Neural progenitor cell (in vitro differentiated cells): Measurements from ENCODE around the gene SERP2.

Experiments
- EZH2phosphoT487 ChIP-seq: fragments of 200-600 bp; sonication (generic); IDR thresholded peaks from 2 replicates; pipeline ENCODE4 v1.6.1; 2017; ENCODE audit warnings: antibody characterized with exemption
- TF ChIP-seq, protein P1 (sequence below): fragments of 200-600 bp; sonication (generic); IDR thresholded peaks from 2 replicates; pipeline ENCODE4 v1.5.1; 2017; ENCODE audit warnings: antibody characterized with exemption, mild to moderate bottlenecking

DNA sequence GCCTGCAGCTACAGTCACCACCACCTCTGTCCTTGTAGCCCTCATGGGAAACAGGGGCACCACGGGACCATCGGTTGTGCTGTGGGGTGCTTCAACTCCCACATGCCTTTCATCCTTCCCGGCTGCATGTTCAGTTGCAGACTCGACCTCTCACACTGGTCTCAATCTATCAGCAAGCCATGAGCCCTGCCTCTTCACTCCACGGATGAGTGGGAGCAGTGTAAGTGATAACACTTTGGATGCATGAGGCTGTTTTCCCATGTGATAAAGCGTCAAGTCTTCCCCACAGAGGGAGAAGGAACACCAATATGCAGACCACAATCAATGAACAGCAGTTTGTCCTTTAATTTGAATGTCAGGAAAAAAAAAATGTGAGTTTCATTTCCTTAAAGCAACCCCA lies 12.2 kb downstream of the SERP2 start:
- TF ChIP-seq, protein P1, sequence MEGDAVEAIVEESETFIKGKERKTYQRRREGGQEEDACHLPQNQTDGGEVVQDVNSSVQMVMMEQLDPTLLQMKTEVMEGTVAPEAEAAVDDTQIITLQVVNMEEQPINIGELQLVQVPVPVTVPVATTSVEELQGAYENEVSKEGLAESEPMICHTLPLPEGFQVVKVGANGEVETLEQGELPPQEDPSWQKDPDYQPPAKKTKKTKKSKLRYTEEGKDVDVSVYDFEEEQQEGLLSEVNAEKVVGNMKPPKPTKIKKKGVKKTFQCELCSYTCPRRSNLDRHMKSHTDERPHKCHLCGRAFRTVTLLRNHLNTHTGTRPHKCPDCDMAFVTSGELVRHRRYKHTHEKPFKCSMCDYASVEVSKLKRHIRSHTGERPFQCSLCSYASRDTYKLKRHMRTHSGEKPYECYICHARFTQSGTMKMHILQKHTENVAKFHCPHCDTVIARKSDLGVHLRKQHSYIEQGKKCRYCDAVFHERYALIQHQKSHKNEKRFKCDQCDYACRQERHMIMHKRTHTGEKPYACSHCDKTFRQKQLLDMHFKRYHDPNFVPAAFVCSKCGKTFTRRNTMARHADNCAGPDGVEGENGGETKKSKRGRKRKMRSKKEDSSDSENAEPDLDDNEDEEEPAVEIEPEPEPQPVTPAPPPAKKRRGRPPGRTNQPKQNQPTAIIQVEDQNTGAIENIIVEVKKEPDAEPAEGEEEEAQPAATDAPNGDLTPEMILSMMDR: no peak
- no peak for TF ChIP-seq EZH2phosphoT487
